Measurements from ENCODE around the gene USP47.
A peak's percentile ranks its signal among the peaks of the same experiment; 100 is the strongest.

The USP47 gene

GRCh38 chr11:11940551-11940950, 98.8 kb downstream of the USP47 start:
- DNase-seq: no peak

GRCh38 chr11:11942668-11943067, 100.9 kb downstream of the USP47 start:
- no peak for DNase-seq

- DNase-seq: no peak
Measured at GRCh38 chr11:11944444-11944843, 102.7 kb downstream of the USP47 start.

GRCh38 chr11:11946180-11946579, 104.4 kb downstream of the USP47 start:
- DNase-seq: no peak

GRCh38 chr11:11946878-11947277, 105.1 kb downstream of the USP47 start:
- no peak for DNase-seq

- no peak for DNase-seq
Measured at GRCh38 chr11:11947825-11948224, 106.1 kb downstream of the USP47 start.

GRCh38 chr11:11948242-11948947, 106.6 kb downstream of the USP47 start:
- DNase-seq: no peak

- DNase-seq: no peak
Measured at GRCh38 chr11:11949482-11949881, 107.7 kb downstream of the USP47 start.

- no peak for DNase-seq
Measured at GRCh38 chr11:11952036-11952435, 110.3 kb downstream of the USP47 start.

- no peak for DNase-seq
Measured at GRCh38 chr11:11956006-11956405, 114.2 kb downstream of the USP47 start.

GRCh38 chr11:11958403-11959231, 116.8 kb downstream of the USP47 start:
- DNase-seq: peak in 1 of 5 experiments; percentile 9

- no peak for DNase-seq
Measured at GRCh38 chr11:11959601-11960000, 117.8 kb downstream of the USP47 start.

- peak in 2 of 5 experiments; percentile 30 to 78 for DNase-seq
Measured at GRCh38 chr11:11960687-11961086, 118.9 kb downstream of the USP47 start.

- DNase-seq: no peak
Measured at GRCh38 chr11:11961399-11962028, 119.7 kb downstream of the USP47 start.

GRCh38 chr11:11963067-11963466, 121.3 kb downstream of the USP47 start:
- no peak for DNase-seq

- DNase-seq: no peak
Measured at GRCh38 chr11:11963842-11964773, 122.3 kb downstream of the USP47 start.

- no peak for DNase-seq
Measured at GRCh38 chr11:11964774-11965150, 123.0 kb downstream of the USP47 start.

GRCh38 chr11:11965192-11965591, 123.4 kb downstream of the USP47 start:
- no peak for DNase-seq

GRCh38 chr11:11965656-11966353, 124.0 kb downstream of the USP47 start:
- DNase-seq: no peak

GRCh38 chr11:11966354-11966741, 124.6 kb downstream of the USP47 start:
- DNase-seq: no peak

- peak; percentile 28 to 76 (median 47) for DNase-seq
Measured at GRCh38 chr11:11966826-11967668, 125.3 kb downstream of the USP47 start.
